WERI-Rb-1 (cell line): Measurements from ENCODE around the gene ANKFN1.

Experiments
- DNase-seq: peaks from one replicate; pipeline ENCODE4 v3.0.0-alpha.2; 2020
- H3K27ac ChIP-seq: fragments of 250-450 bp; sonication (Bioruptor Pico); 2 replicates; pipeline ENCODE4 v1.5.1; 2020; ENCODE audit warnings: mild to moderate bottlenecking, moderate library complexity
- H3K27me3 ChIP-seq: fragments of 250-450 bp; sonication (Bioruptor Pico); 2 replicates; pipeline ENCODE4 v1.5.1; 2021; ENCODE audit warnings: mild to moderate bottlenecking, low read depth, moderate library complexity; ENCODE audit not compliant: insufficient read depth, severe bottlenecking
- H3K36me3 ChIP-seq: fragments of 250-450 bp; sonication (Bioruptor Pico); 2 replicates; pipeline ENCODE4 v1.5.1; 2020; ENCODE audit warnings: mild to moderate bottlenecking, moderate library complexity
- H3K4me3 ChIP-seq: 2 replicates; pipeline ENCODE4 v1.5.1; 2011; ENCODE audit warnings: low read depth, mild to moderate bottlenecking, control low read depth, low read length
- H3K9me3 ChIP-seq: fragments of 250-450 bp; sonication (Bioruptor Pico); 2 replicates; pipeline ENCODE4 v1.5.1; 2021; ENCODE audit warnings: mild to moderate bottlenecking, moderate library complexity; ENCODE audit not compliant: severe bottlenecking
- CTCF ChIP-seq: IDR thresholded peaks from 2 replicates; pipeline ENCODE4 v1.5.1; 2011; ENCODE audit warnings: low read depth, mild to moderate bottlenecking, control low read depth, inconsistent platforms, low read length

Gene ANKFN1

GRCh38 chr17:56148333-56148732 lies 4.9 kb upstream of the ANKFN1 start:
- no peaks in the 10 kb centered on the region for H3K27me3 ChIP-seq
- DNase-seq: no peak
- no peak overlapping the region for H3K27ac ChIP-seq
- peaks cover 7% of the 10 kb centered on the region for H3K9me3 ChIP-seq
- H3K4me3 ChIP-seq: no peak overlapping the region
- TF ChIP-seq CTCF: no peak
- H3K36me3 ChIP-seq: no peaks in the 10 kb centered on the region

- H3K36me3 ChIP-seq: no peaks in the 10 kb centered on the region
- H3K9me3 ChIP-seq: peaks cover 7% of the 10 kb centered on the region
- H3K4me3 ChIP-seq: no peak overlapping the region
- no peak overlapping the region for H3K27ac ChIP-seq
- no peak for TF ChIP-seq CTCF
- H3K27me3 ChIP-seq: no peaks in the 10 kb centered on the region
- DNase-seq: no peak
Measured at GRCh38 chr17:56149266-56150036, 3.8 kb upstream of the ANKFN1 start.

GRCh38 chr17:56150649-56151048 lies 2.6 kb upstream of the ANKFN1 start:
- no peak overlapping the region for H3K4me3 ChIP-seq
- H3K27me3 ChIP-seq: no peaks in the 10 kb centered on the region
- H3K9me3 ChIP-seq: peaks cover 6% of the 10 kb centered on the region
- TF ChIP-seq CTCF: no peak
- no peak overlapping the region for H3K27ac ChIP-seq
- H3K36me3 ChIP-seq: no peaks in the 10 kb centered on the region
- DNase-seq: no peak

GRCh38 chr17:56157845-56158244 lies 4.6 kb downstream of the ANKFN1 start:
- H3K9me3 ChIP-seq: no peaks in the 10 kb centered on the region
- H3K4me3 ChIP-seq: no peak overlapping the region
- TF ChIP-seq CTCF: no peak
- DNase-seq: no peak
- no peaks in the 10 kb centered on the region for H3K36me3 ChIP-seq
- H3K27ac ChIP-seq: no peak overlapping the region; the same call in 1 of the 2 replicates
- H3K27me3 ChIP-seq: no peaks in the 10 kb centered on the region

- Histone ChIP-seq H3K27ac (peak overlapping the region; percentile 24), H3K36me3 (no peaks in the 10 kb centered on the region), H3K4me3 (no peak overlapping the region), H3K9me3 (no peaks in the 10 kb centered on the region), H3K27me3 (no peaks in the 10 kb centered on the region)
- no peak for TF ChIP-seq CTCF
- DNase-seq: no peak
Measured at GRCh38 chr17:56158344-56158743, 5.1 kb downstream of the ANKFN1 start.
